ENCODE results near the gene ABCA5.

The ABCA5 gene

GRCh38 chr17:69326377-69327059 lies 415 bp downstream of the ABCA5 start:
- H3K4me3 ChIP-seq (ENCODE audit: low read depth, low read length): no peak overlapping the region
- peak; percentile 1 for DNase-seq (ENCODE audit: low read depth)
- TF ChIP-seq POLR2A (IDR thresholded peaks at IDR 0.05; ENCODE audit: extremely low read depth, insufficient read length): no peak
- no peak for TF ChIP-seq CTCF (IDR thresholded peaks at IDR 0.05; ENCODE audit: low read depth, low read length)
- no peak for TF ChIP-seq MYC (IDR thresholded peaks at IDR 0.05; ENCODE audit: low read depth, low read length)
- TF ChIP-seq, protein P1, sequence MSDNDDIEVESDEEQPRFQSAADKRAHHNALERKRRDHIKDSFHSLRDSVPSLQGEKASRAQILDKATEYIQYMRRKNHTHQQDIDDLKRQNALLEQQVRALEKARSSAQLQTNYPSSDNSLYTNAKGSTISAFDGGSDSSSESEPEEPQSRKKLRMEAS (IDR thresholded peaks at IDR 0.05; ENCODE audit: low read depth, low read length): no peak

GRCh38 chr17:69325518-69326376 lies 1.2 kb downstream of the ABCA5 start:
- DNase-seq (ENCODE audit: low read depth): no peak
- TF ChIP-seq, protein P1 (IDR thresholded peaks at IDR 0.05; ENCODE audit: low read depth, low read length): no peak
- TF ChIP-seq CTCF (IDR thresholded peaks at IDR 0.05; ENCODE audit: low read depth, low read length): no peak
- H3K4me3 ChIP-seq (ENCODE audit: low read depth, low read length): no peak overlapping the region

GRCh38 chr17:69323806-69324205 lies 3.1 kb downstream of the ABCA5 start:
- H3K4me3 ChIP-seq (ENCODE audit: low read depth, low read length): no peak overlapping the region
- no peak for DNase-seq (ENCODE audit: low read depth)
- TF ChIP-seq, protein P1 (IDR thresholded peaks at IDR 0.05; ENCODE audit: low read depth, low read length): no peak
- no peak for TF ChIP-seq MYC (IDR thresholded peaks at IDR 0.05; ENCODE audit: low read depth, low read length)

- no peak for DNase-seq (ENCODE audit: low read depth)
- TF ChIP-seq POLR2A (IDR thresholded peaks at IDR 0.05; ENCODE audit: extremely low read depth, insufficient read length) (no peak), CTCF (IDR thresholded peaks at IDR 0.05; ENCODE audit: low read depth, low read length) (no peak), MYC (IDR thresholded peaks at IDR 0.05; ENCODE audit: low read depth, low read length) (no peak)
- TF ChIP-seq, protein P1 (IDR thresholded peaks at IDR 0.05; ENCODE audit: low read depth, low read length): no peak
- H3K4me3 ChIP-seq (ENCODE audit: low read depth, low read length): no peak overlapping the region
Observed at GRCh38 chr17:69320908-69321238, 6.1 kb downstream of the ABCA5 start.

GRCh38 chr17:69320210-69320907 lies 6.6 kb downstream of the ABCA5 start:
- TF ChIP-seq MYC (IDR thresholded peaks at IDR 0.05; ENCODE audit: low read depth, low read length) (no peak), CTCF (IDR thresholded peaks at IDR 0.05; ENCODE audit: low read depth, low read length) (no peak)
- TF ChIP-seq, protein P1 (IDR thresholded peaks at IDR 0.05; ENCODE audit: low read depth, low read length): no peak
- no peak overlapping the region for H3K4me3 ChIP-seq (ENCODE audit: low read depth, low read length)
- DNase-seq (ENCODE audit: low read depth): no peak

- no peak for DNase-seq (ENCODE audit: low read depth)
- TF ChIP-seq CTCF (IDR thresholded peaks at IDR 0.05; ENCODE audit: low read depth, low read length) (no peak), MYC (IDR thresholded peaks at IDR 0.05; ENCODE audit: low read depth, low read length) (no peak), POLR2A (IDR thresholded peaks at IDR 0.05; ENCODE audit: extremely low read depth, insufficient read length) (no peak)
- TF ChIP-seq, protein P1 (IDR thresholded peaks at IDR 0.05; ENCODE audit: low read depth, low read length): no peak
- H3K4me3 ChIP-seq (ENCODE audit: low read depth, low read length): no peak overlapping the region
Observed at GRCh38 chr17:69317625-69318024, 9.3 kb downstream of the ABCA5 start.
